Activated T-cell treated with anti-CD3 and anti-CD28 coated beads, Interleukin-2, amount 50 U/mL, for 72 hours (primary cell): ENCODE measurements around the gene SHC4. TPM values are rescaled to one million over a fixed set of nuclear protein-coding genes. Genes with fewer than 3 reads are reported as not detected.
"Not testable (repeated sequence)": the region's sequence is repeated elsewhere in the genome, so short reads cannot be mapped to it uniquely, and the experiment has no call there.

Experiments
- ATAC-seq, 2 donors: fragments of 150-1000 bp; cut with Tn5 transposase; replicated peaks in 1 of 2; 2 replicates each; pipeline ENCODE4 v1.10.0; 2021; ENCODE audit warnings: moderate library complexity in 2 of 2, mild to moderate bottlenecking in 1 of 2
- DNase-seq, 2 donors: peaks; one replicate each; pipeline ENCODE4 v3.0.0; 2021 to 2022; ENCODE audit warnings: mixed read lengths in 1 of 2
- H3K27ac Mint-ChIP-seq: one replicate; pipeline ENCODE4 v1.8.0; 2022; ENCODE audit warnings: mild to moderate bottlenecking, moderate library complexity, mixed read lengths
- H3K27me3 Mint-ChIP-seq: one replicate; pipeline ENCODE4 v1.8.0; 2022; ENCODE audit warnings: low read depth, mixed read lengths
- H3K36me3 Mint-ChIP-seq, 2 donors: one replicate each; pipeline ENCODE4 v1.8.0; 2022; ENCODE audit warnings: mixed read lengths in 2 of 2, mild to moderate bottlenecking in 1 of 2; ENCODE audit not compliant: insufficient read depth in 2 of 2
- H3K4me1 Mint-ChIP-seq: one replicate; pipeline ENCODE4 v1.8.0; 2022; ENCODE audit warnings: low read depth, mixed read lengths
- H3K4me3 Mint-ChIP-seq, 2 donors: one replicate each; pipeline ENCODE4 v1.8.0; 2022; ENCODE audit warnings: mild to moderate bottlenecking in 2 of 2, mixed read lengths in 2 of 2, moderate library complexity in 2 of 2
- H3K9me3 Mint-ChIP-seq, 2 donors: one replicate each; pipeline ENCODE4 v1.8.0; 2022; ENCODE audit warnings: mixed read lengths in 2 of 2
- total RNA-seq, 2 donors: library from RNA; stranded (reverse); gene quantifications; one replicate each; pipeline ENCODE4 v1.2.3, GENCODE V29; 2022

Gene SHC4
- total RNA-seq, 2 donors from 2014 or later = 1.2 to 2.1 TPM

DNA sequence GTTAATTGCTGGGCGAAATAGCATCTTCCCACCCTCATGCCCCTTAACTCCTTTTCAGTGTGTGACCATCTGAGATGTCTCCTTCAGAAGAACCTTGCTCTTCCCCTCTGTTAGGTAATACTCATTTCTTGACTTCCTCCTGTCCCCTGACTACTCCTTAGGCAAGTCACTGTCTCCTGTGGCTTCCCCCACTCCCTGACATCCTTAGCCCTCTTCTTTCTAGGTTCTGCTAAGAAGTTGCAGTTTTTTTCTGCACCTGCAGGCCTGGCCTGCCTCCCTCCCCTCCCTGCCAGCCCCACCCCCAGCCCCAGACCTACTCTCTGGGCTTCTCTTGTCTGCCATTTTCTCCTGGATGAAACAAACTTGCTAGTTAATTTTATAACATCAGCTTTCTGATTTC lies 101.0 kb downstream of the SHC4 start:
- DNase-seq (peak in 1 of 2 donors; percentile 7), ATAC-seq (peak; percentile 67)
- no peaks in the 10 kb centered on the region for H3K36me3 Mint-ChIP-seq
- no peak overlapping the region for H3K27ac Mint-ChIP-seq
- H3K9me3 Mint-ChIP-seq = no peaks in the 10 kb centered on the region
- H3K4me3 Mint-ChIP-seq = no peak overlapping the region
- peaks cover 17% of the 10 kb centered on the region for H3K27me3 Mint-ChIP-seq
- H3K4me1 Mint-ChIP-seq = peaks cover 13% of the 10 kb centered on the region

DNA sequence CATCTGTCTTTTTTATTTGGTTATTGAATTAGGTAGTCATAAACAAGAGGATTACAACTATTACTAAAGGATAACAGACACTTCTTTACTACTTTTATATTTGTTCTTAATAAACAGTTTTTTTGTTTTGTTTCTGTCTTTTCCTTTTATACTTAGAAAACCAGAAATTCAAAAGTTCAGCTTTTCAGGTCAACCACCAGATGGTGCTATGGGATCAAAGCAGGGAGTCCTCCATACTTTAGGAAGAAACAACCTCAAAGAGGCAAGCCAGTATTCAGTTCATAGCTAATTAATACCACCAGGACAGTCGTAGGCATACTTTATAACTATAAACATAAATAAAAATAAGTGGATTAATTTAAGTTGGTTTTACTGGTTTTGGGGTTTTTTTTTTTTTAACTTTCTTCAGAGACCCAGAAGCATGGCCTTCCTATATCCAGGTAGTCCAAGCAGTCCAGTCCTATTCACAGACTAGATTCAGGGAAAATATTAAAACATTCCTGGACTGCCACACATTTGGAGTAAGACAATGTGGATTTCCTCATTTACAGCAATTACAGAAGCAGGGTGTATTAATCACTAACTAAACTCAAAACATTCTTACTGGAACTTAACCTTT lies 101.8 kb downstream of the SHC4 start:
- H3K4me1 Mint-ChIP-seq = peaks cover 13% of the 10 kb centered on the region
- peak; percentile 60 to 72 for ATAC-seq
- H3K9me3 Mint-ChIP-seq = no peaks in the 10 kb centered on the region
- H3K27me3 Mint-ChIP-seq = peaks cover 17% of the 10 kb centered on the region
- H3K36me3 Mint-ChIP-seq = no peaks in the 10 kb centered on the region
- H3K27ac Mint-ChIP-seq = no peak overlapping the region
- peak; percentile 48 to 58 for DNase-seq
- H3K4me3 Mint-ChIP-seq = no peak overlapping the region

DNA sequence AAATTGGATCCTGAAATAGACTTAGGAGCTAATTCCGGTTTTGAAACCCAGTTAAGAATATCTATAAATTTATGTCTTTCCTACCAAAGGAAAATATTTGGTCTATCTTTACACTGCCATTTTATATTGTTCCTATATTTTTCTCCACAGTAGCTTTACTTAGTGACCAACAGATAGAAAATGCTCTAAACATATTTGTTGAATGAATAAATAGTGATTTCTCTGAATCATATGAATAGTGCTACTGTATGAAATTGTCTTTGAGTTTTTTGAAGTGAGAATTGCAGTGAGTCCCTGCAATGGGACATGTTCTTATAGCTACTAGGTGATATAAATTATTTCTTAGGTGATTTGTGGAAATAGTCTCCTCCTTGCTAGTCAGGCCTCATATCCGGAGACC lies 104.3 kb downstream of the SHC4 start:
- DNase-seq = no peak

DNA sequence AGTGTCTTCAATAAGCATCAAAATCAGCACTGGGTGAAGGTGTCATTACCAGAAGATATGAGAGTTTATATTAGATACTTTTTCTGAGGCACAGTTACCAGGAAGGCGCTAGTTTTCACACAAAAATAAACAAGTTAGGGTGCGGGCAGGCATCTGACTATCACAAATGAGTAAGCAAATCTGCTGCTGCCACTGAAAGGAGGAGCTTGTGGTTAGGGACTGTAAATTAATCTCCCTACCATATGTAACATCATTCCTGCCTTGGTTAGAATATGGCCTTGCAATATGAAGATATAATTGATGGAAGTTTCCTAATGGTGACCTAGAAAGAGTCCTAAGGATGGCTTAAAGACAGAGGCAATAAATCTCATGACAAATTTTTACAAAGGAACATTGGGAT lies 105.3 kb downstream of the SHC4 start:
- H3K27me3 Mint-ChIP-seq = peaks cover 17% of the 10 kb centered on the region
- DNase-seq (no peak), ATAC-seq (peak; percentile 20 to 55)
- no peak overlapping the region for H3K4me3 Mint-ChIP-seq
- no peak overlapping the region for H3K27ac Mint-ChIP-seq
- H3K9me3 Mint-ChIP-seq = no peaks in the 10 kb centered on the region
- H3K36me3 Mint-ChIP-seq = no peaks in the 10 kb centered on the region
- peaks cover 13% of the 10 kb centered on the region for H3K4me1 Mint-ChIP-seq

More for the DNA sequence above, 104.3 kb downstream of the SHC4 start:
- Mint-ChIP-seq H3K27ac (no peak overlapping the region), H3K36me3 (no peaks in the 10 kb centered on the region), H3K9me3 (no peaks in the 10 kb centered on the region), H3K4me3 (no peak overlapping the region), H3K4me1 (peaks cover 13% of the 10 kb centered on the region), H3K27me3 (peaks cover 12% of the 10 kb centered on the region)
- ATAC-seq = no peak

DNA sequence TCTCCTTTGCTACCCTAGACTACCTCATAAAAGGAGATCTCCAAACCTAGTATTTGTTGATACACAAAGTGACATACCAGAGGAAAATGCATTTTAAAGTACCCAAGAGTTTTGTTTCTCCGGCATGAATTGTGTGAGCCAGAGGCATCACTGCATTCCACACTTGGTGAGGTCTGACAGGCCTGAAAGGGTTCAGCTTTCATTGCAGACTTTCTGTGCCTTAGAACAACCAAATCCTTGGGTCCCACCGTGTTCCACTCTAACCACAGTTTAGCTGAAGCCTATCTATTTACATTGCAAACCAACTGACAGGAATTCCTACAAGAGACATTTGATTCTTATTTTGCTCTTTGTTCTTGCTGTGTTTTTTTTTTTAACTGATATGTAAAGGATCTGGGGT lies 106.8 kb downstream of the SHC4 start:
- peaks cover 21% of the 10 kb centered on the region for H3K27me3 Mint-ChIP-seq
- ATAC-seq = no peak
- no peak overlapping the region for H3K27ac Mint-ChIP-seq
- H3K9me3 Mint-ChIP-seq = no peaks in the 10 kb centered on the region
- H3K36me3 Mint-ChIP-seq = no peaks in the 10 kb centered on the region
- H3K4me3 Mint-ChIP-seq = no peak overlapping the region
- peaks cover 3% of the 10 kb centered on the region for H3K4me1 Mint-ChIP-seq
- no peak for DNase-seq

DNA sequence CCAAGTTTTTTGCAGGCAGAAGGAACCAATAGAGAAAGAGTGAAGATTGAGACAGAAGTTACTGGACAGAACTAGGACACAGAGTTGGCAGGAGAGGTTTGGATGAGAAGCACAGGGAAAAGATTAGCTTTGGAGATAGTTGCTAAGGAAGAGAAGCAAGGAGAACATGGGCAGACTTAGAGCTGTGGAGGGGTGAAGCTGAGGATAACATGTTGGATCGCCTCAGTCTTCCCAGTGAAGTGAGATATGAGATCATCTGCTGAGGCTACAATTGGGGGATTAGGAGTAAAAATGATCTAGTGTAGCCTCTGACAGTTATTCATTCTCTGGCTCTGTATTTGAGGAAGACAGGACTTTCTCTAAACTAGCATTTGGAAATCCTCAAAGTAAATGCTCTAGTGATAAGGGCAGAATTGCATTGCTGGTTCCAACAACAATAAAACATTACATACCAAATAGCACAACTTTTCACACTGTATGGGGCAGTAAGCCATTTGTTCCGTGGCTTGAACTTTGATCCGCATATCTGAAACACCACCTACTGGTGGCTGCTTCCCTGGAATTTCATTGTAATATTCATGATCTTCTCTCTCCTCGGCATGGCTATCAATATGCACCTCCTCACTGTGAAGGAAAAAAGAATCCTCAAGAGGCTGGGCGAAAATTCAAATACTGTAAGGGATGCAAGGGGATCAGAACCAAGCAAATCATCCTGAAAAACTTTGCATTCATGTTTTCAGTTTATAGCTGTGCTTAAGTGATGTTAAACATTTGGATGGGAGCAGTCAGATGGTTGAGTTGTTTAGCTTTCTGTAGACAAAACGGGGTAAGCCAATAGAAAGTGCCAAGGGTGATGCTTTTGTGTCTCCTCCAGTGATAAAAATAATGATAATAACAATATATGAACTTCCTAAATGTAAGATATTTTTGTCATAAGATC lies 107.9 kb downstream of the SHC4 start:
- Mint-ChIP-seq H3K27ac (no peak overlapping the region), H3K27me3 (peaks cover 24% of the 10 kb centered on the region), H3K9me3 (no peaks in the 10 kb centered on the region), H3K4me3 (no peak overlapping the region), H3K4me1 (no peaks in the 10 kb centered on the region), H3K36me3 (no peaks in the 10 kb centered on the region)
- ATAC-seq (no peak), DNase-seq (no peak)

DNA sequence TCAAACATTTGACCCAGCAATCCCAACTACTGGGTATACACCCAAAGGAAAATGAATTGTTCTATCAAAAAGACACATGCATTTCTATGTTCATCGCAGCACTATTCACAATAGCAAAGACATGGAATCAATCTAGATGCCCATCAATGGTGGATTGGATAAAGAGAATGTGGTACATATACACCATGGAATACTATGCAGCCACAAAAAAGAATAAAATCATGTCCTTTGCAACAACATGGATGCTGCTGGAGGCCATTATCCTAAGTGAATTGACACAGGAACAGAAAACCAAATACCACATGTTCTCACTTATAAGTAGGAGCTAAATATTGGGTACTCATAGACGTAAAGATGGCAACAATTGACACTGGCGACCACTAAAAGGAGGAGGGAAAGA lies 109.3 kb downstream of the SHC4 start:
- H3K9me3 Mint-ChIP-seq, DNase-seq, H3K36me3 Mint-ChIP-seq, H3K27ac Mint-ChIP-seq, H3K4me1 Mint-ChIP-seq, ATAC-seq, H3K4me3 Mint-ChIP-seq: not testable (repeated sequence)
- peaks cover 26% of the 10 kb centered on the region for H3K27me3 Mint-ChIP-seq

DNA sequence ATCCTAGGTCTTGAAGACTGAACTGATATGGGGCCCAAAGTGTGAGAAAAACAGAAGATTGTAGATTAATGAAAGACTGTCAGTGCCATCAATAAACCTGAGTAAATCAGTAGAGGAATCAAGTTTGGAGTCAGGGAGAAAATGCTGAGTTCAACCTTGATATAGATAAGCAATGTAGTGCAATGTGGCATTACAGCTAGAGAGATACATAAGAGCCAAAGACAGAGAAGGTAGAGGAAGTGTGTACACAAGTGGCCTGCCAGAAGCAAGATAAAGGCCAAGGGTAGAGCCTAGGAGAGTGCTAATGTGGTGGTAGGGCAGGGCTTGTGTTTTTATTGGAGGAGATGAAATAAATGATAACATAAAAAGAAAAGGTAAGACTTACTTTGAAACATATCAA lies 111.8 kb downstream of the SHC4 start:
- no peak for ATAC-seq
- Mint-ChIP-seq H3K27ac (no peak overlapping the region), H3K36me3 (no peaks in the 10 kb centered on the region)

DNA sequence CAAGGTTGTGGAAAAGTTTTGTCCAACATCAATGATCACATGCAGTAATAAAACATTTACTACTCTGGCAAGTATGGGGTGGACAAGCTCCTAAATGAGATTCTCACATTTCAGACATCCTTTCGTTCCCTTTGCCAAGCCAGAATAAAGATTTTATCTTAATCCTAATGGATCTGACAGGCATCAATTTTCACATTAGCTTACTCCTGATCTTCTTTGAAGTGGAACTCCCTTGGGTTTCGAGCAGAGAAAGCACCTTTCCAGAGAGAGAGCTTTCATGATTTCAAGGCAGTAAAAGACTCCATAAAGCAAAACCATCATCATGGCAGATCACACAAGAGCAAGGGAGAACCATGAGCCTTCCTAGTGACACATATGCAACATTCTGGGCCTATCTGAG lies 113.1 kb downstream of the SHC4 start:
- DNase-seq = no peak
- no peaks in the 10 kb centered on the region for H3K36me3 Mint-ChIP-seq
- no peak overlapping the region for H3K27ac Mint-ChIP-seq
- H3K4me3 Mint-ChIP-seq = no peak overlapping the region
- H3K4me1 Mint-ChIP-seq = no peaks in the 10 kb centered on the region
- peaks cover 21% of the 10 kb centered on the region for H3K27me3 Mint-ChIP-seq
- ATAC-seq = no peak
- no peaks in the 10 kb centered on the region for H3K9me3 Mint-ChIP-seq

More for the DNA sequence above, 111.8 kb downstream of the SHC4 start:
- no peak for DNase-seq
- H3K4me1 Mint-ChIP-seq = no peaks in the 10 kb centered on the region
- H3K9me3 Mint-ChIP-seq = no peaks in the 10 kb centered on the region
- peaks cover 21% of the 10 kb centered on the region for H3K27me3 Mint-ChIP-seq
- no peak overlapping the region for H3K4me3 Mint-ChIP-seq

DNA sequence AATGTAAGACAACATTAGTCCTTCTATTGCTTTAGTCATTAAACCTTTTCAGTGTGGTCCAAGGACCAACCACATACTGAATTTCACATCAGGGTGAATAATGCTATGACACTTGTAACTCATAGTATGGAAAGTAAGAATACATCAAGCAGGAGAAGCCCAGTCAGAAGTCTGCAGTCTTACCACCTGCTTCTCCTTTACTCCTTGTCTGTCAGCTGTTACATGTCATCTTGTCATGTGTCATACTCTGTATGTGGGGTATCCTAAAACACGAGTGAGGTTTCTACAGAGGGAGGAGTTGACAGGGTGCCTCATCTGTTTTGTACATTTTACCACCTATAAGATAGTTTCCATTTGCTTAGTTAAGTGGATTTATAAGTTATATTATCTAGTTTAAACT lies 118.6 kb downstream of the SHC4 start:
- DNase-seq = no peak

DNA sequence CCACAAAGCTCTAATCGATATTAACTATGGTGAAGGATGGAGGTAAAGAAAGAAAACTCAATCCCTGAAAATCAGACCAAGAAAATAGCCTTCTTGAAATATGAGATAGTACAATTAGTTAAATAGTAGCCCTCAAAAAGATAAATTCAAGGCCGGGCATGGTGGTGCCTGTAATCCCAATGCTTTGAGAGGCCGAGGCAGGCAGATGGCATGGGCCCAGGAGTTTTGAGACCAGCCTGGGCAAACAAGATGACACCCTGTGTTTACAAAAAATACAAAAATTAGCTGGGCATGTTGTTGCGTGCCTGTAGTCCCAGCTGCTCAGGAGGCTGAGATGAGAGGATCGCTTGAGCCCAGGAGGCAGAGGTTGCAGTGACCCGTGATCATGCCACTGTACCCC lies 121.2 kb downstream of the SHC4 start:
- no peaks in the 10 kb centered on the region for H3K27me3 Mint-ChIP-seq
- H3K27ac Mint-ChIP-seq = no peak overlapping the region
- no peaks in the 10 kb centered on the region for H3K9me3 Mint-ChIP-seq
- no peak for ATAC-seq
- H3K36me3 Mint-ChIP-seq = no peaks in the 10 kb centered on the region
- H3K4me3 Mint-ChIP-seq = no peak overlapping the region
- no peaks in the 10 kb centered on the region for H3K4me1 Mint-ChIP-seq
- DNase-seq = no peak

More for the DNA sequence above, 118.6 kb downstream of the SHC4 start:
- Mint-ChIP-seq H3K4me3 (no peak overlapping the region), H3K9me3 (no peaks in the 10 kb centered on the region), H3K27ac (no peak overlapping the region), H3K27me3 (peaks cover 7% of the 10 kb centered on the region), H3K36me3 (no peaks in the 10 kb centered on the region), H3K4me1 (no peaks in the 10 kb centered on the region)
- ATAC-seq = peak; percentile 55 to 70

DNA sequence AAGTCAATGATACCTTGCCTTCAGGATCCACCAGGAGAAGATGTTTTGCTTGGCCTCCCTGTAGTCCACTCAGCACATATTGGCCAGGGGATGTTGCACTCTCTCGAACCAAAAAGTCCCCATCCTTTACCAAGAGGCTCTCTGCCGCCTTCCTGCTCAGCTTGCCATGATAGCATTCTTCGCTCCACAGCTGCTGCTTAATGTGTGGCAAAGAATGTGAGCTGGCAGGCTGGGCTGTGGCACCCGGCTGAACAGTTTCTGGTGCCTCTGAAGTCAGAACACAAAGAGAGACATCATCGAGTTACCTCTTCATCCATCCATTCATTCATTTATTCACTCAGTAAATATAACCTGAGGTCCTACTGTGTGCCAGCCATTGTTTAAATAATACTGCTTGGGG lies 129.0 kb downstream of the SHC4 start:
- no peak overlapping the region for H3K27ac Mint-ChIP-seq
- ATAC-seq (no peak), DNase-seq (no peak)
- H3K9me3 Mint-ChIP-seq = peaks cover 11 to 12% of the 10 kb centered on the region in 2 donors
- peaks cover 10% of the 10 kb centered on the region for H3K27me3 Mint-ChIP-seq
- H3K4me3 Mint-ChIP-seq = no peak overlapping the region
- H3K4me1 Mint-ChIP-seq = no peaks in the 10 kb centered on the region
- H3K36me3 Mint-ChIP-seq = peaks cover 6 to 9% of the 10 kb centered on the region in 2 donors

DNA sequence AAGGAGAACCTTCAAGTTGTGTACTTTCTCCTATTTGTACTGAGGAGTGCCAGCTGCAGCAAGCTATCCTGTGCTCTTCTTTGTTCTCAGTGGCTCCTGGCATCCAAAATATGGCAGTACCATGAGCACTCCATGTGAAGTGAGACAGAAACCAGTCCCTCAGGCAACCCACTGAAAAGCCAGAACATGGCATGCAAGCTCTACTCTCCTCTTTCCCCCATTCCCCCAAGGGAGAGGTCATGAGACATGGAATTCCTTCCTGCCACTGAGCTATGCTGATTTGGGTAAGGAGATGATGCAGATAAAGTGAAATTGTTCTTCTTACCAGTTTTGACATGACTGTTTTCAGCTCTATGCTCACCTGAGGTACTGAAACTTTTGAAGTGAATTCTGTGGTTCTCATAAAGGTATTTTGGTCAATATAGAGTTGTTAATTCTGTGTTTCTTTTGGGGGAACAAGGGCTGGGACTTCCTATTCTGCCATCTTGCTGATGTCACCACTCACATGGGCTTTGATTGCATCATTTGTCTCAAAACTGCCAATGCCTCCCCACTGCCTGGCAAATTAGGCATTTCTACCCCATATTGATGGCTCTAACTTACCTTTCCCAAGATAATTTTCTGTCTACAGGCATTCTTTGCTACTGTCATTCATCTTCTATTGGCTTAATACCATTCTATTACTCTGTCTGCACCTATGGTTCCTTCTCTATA lies 130.0 kb downstream of the SHC4 start:
- Mint-ChIP-seq H3K27me3 (peaks cover 14% of the 10 kb centered on the region), H3K9me3 (peaks cover 11 to 12% of the 10 kb centered on the region in 2 donors), H3K27ac (no peak overlapping the region), H3K4me3 (no peak overlapping the region), H3K4me1 (no peaks in the 10 kb centered on the region), H3K36me3 (peaks cover 6 to 9% of the 10 kb centered on the region in 2 donors)
- no peak for ATAC-seq
- no peak for DNase-seq
